HG03439 (cell line): ENCODE data around the gene IL5.
A peak's percentile ranks its signal among the peaks of the same experiment; 100 is the strongest.
"Not testable (repeated sequence)": the region's sequence is repeated elsewhere in the genome, so short reads cannot be mapped to it uniquely, and the experiment has no call there.

Source experiments
- ATAC-seq: cut with Tn5 transposase; IDR thresholded peaks from one replicate; pipeline ENCODE4 v1.9.1; 2021; ENCODE audit warnings: mild to moderate bottlenecking, moderate library complexity; ENCODE audit not compliant: unreplicated experiment

Gene IL5

DNA sequence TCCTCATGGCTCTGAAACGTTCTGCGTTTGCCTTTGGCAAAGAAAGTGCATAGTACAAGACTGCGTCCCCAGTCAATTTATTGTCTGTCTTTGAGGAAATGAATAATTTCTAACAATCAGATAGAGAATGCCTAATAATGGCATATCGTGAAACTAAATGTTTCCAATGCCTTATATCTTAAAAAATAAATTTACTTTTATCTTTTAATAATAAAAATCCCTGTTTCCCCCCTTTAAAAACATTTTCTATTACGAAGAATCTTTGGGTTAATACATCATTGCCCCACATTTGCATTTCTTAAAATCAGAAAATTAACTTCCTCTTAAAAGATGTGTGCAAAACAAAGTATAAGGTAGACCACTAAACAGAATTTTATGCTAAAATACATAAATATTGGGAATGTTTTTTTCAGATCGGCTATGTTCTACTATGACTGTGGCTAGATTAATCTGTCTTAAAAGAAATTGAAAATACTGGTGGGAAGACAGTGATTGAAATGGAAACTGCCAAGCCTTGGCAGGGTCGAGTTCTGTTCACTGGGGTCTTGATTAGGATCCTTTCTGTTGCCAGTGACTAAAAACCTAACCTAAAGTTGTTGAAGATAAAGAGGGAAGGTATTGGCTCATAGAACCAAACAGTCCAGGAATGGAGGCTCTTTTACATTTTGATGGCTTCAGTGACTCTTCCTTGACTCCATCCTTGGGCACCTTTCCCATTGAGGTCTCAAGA is at the start of gene IL5:
Gene IL5 (minus strand): TSS at position 51 of the 730 bp plus-strand sequence. CDS start 44 bp downstream, at position 7.
- ATAC-seq: no peak

DNA sequence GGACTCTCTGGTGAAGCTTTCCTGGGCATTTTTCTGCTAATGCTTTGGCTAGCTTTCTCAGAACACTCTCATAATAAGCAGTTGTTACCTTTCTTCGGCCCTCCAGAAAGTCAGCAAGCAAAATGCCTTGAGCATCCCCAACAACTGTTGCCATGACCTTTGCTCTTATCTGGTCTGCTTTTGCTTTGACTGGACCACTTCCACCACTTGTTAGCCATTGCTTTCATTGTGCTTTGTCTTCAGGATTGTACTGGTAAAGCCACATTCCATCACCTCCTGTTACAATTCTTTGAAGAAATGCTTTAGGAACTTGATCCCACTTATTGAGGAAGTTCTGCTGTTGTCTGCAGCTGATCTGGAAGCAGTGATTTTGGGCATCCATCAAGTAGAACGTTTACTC is 49.2 kb upstream of the IL5 start:
- ATAC-seq: no peak

DNA sequence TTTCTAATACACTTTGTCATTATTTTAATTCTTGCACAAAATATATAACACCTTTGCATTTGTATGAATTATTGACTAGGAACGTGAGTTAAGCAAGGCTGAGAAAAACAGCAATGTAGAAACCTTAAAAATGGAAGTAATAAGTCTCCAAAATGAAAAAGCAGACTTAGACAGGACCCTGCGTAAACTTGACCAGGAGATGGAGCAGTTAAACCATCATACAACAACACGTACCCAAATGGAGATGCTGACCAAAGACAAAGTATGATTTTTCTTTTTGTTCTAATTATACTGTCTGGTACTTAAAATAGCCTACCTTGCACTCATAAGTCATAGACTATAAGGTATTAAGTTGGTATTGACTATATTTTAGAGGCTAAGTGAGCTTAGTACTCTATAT is 47.8 kb upstream of the IL5 start:
- ATAC-seq: no peak

DNA sequence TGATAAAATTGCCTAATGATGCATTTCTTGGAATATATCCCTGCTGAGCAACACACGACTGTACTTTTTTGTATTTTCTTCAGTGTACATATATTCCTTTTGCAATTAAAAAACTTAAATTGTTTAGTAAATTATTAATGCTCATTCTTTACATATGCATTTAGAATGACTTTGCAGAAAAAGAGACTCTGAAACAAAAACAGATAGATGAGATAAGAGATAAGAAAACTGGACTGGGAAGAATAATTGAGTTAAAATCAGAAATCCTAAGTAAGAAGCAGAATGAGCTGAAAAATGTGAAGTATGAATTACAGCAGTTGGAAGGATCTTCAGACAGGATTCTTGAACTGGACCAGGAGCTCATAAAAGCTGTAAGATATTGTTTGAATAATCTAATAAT is 46.1 kb upstream of the IL5 start:
- ATAC-seq: no peak

DNA sequence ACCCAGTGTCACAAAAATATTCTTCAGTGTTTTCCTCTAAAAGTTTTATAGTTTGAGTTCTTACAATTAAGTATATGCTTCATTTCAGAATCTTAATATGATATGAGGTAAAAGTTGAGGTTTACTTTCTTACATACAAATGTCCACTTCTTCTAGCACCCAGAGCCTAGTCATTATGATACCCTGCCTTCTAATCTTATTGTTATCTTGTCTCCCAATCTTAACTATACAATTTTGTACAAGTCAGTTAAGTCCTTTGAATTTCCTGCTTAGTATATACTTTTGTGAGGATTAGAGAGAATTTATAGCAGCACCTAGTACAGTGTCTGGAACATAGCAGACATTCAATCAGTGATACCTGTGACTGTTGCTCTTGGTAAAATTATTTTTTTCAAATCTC is 42.7 kb upstream of the IL5 start:
- ATAC-seq: no peak

DNA sequence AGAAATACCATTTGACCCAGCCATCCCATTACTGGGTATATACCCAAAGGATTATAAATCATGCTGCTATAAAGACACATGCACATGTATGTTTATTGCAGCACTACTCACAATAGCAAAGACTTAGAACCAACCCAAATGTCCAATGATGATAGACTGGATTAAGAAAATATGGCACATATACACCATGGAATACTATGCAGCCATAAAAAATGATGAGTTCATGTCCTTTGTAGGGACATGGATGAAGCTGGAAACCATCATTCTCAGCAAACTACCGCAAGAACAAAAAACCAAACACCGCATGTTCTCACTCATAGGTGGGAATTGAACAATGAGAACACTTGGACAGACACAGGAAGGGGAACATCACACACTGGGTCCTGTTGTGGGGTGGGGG is 41.2 kb upstream of the IL5 start:
- not testable (repeated sequence) for ATAC-seq

DNA sequence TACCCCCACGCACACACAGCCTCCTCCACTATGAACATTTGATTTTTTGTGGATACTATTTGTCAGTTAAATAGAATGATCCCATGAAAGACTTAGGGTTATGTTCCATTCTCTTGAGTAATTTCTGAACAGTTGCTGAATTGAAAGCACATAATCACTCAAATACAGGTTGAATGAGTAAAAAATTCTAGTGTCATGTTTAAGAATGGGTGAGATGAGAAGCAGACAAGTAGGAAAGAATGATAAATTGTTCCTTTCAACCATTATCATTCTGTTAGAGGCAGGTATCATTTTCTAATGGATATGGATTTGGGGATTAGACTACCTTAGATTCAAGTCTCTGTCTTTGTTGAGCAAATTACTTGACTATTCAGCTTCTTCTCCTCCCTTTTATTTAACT is 32.8 kb upstream of the IL5 start:
- no peak for ATAC-seq

DNA sequence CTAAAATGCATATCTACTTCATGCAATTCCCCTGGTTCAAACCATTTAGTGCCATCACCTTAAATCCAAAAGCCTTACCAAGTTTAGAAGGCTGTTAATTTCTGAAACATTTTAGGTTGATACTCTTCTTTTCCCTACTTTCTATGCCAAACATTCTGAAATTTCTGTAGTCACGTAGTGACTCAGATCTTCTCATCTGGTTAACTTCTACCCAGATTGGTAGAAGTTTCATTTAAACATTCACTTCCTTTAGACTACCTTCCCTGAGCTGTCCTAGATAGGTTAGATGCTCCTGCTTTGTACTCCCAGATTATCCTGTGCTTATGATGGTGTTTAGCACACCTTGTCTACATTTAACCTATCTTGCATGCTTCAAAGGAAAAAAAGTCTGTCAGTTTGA is 23.3 kb upstream of the IL5 start:
- no peak for ATAC-seq

DNA sequence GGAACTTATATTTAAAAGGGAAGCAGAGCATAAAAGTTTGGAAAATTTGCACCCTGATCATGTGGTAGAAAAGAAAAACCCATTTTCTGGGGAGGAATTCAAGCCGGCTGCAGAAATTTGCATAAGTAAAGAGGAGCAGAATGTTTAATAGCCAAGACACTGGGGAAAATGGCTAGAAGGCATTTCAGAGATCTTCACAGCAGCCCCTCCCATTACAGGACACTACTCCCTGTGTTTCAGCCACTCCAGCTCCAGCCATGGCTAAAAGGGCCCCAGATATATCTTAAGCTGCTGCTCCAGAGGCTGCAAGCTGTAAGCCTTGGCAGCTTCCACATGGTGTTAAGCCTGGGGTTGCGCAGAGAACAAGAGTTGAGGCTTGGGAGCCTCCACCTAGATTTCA is 21.2 kb upstream of the IL5 start:
- ATAC-seq: not testable (repeated sequence)

DNA sequence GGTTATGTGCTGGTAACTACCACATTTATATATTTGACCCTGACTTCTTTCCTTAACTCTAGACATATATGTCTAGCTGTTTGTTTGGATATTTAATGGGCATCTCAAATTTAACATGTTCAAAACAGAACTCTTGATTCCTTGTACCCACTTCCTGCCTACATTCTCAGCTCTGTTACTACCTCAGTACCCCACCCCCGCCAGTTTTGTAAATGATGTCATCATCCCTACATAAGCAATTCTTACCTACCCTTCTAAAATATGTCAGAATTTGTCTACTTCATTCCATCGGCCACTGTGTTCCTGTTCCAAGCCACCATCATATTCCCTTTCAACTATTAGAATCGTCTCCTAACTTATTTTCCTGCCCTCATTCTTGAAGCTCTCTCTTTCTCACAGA is 18.3 kb upstream of the IL5 start:
- ATAC-seq: no peak

DNA sequence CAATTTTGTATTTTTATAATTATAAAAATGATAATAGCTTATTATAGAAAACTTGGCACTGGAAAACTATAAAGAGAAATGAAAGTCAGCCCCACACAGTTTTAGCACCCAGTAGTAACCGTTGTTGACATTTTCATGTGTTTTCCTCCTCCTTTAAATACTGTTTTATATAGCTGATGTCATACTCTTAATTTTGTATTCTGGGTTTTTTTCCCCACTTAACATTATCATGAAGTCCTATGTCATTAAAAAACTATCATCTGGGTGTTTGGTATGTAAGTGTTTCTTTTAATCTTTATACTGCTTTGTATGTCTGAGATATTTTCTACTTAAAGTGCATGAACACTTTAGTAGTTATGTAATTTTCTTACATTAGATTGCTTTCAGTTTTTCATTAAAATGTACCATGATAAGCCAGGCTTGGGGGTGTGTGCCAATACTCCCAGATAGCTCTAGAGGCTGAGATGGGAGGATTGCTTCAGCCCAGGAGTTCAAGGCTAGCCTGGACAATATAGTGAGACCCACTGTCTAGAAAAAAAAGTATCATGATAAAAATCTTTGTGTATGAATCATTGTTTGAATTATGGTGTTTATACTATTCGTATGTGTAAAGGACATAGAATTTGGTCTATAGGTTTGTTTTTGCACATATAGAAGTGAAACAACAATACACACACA is 16.2 kb upstream of the IL5 start:
- no peak for ATAC-seq

DNA sequence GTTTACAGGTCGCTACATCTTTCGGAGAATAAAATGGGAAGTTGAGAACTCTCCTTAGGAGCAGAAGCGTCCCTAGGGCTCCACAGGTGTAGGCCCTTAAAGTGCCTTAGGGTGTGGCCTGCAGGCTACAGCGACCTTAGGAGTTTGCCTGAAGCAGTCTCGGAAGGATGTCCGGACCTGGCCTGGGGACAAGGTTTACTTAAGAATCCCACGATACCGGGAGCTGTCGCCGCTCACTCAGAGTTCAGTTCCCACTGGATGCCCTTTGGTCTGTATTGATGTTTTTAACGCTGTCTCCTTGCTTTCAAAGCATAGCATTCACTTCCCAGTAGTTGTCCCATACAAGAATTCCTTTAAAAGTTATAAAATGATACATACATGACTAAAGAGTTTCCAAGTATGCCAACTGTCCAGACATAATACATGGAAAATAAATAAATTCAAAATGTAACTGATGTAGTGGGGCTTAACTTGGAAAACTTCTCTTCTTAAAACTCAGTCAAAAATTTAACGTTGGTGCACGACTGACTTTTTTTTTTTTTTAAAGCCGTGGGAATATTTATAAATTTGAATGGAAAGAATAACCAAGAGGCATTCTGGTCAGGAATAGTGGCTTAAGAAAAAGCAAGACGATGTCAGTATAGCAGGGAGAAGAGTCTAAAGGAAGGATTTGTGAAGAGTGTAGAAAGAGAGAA is 14.3 kb upstream of the IL5 start:
- peak; percentile 33 for ATAC-seq

DNA sequence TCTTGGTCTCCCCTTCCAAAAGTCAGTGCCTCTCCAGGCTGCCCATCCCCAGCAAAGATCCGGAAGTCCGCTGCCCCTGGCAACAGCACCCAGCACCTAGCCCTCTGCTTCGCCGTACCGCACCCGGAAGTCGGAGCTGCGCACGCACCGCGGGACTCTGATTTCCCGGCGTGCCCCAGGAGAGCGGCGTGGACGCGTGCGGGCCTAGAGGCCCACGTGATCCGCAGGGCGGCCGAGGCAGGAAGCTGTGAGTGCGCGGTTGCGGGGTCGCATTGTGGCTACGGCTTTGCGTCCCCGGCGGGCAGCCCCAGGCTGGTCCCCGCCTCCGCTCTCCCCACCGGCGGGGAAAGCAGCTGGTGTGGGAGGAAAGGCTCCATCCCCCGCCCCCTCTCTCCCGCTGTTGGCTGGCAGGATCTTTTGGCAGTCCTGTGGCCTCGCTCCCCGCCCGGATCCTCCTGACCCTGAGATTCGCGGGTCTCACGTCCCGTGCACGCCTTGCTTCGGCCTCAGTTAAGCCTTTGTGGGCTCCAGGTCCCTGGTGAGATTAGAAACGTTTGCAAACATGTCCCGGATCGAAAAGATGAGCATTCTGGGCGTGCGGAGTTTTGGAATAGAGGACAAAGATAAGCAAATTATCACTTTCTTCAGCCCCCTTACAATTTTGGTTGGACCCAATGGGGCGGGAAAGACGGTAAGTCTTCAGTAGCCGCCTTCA is 13.6 kb upstream of the IL5 start, which contains the start of gene RAD50:
Gene RAD50 (plus strand): TSS at position 215 of the 715 bp plus-strand sequence. CDS start 348 bp downstream, at position 563.
- ATAC-seq: peak; percentile 97

DNA sequence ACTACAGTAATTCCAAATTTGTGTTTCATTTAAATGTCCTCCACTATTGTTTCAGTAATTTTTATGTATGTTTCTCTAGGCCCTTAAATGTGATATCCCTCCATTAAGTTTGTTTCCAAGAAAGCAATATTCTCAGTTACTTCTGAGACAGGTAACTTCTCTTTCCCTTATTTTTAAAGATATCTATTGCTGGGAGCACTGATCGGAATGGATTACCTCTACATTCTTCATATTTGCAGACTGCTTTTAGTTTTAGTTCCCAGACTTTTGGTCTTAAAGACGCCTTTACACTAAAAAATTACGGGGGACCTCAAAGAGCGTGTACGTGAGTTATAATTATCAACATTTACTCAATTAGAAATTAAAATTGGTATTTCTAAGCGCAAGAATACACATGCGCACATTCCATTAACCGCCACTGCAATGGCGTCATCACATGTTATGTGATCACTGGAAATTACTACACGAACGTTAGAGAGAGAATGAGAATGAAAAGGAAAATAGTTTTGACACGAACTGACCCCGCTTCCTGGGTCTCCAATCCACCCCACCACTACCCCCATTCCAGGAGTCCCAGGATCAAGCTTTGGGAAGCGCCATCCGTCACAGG is 12.9 kb upstream of the IL5 start:
- ATAC-seq: peak; percentile 15

DNA sequence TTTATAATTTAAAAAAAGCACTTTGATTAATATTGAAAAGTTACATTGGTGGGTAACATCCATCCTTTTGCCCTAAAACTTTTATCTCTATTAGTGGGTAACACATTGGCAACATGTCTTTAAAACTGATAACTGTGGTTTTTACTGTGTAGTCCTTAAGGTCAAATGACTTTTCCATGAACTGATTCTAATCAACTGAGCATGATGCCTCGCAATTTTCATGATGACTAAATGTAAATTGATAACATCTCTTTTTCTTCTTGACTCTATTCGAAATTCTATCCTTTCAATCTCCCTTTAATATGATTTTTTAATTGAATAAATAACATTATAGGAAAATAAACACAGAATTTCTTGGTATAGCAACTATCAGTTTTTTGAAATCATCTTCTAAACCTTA is 6.3 kb upstream of the IL5 start:
- ATAC-seq: no peak

DNA sequence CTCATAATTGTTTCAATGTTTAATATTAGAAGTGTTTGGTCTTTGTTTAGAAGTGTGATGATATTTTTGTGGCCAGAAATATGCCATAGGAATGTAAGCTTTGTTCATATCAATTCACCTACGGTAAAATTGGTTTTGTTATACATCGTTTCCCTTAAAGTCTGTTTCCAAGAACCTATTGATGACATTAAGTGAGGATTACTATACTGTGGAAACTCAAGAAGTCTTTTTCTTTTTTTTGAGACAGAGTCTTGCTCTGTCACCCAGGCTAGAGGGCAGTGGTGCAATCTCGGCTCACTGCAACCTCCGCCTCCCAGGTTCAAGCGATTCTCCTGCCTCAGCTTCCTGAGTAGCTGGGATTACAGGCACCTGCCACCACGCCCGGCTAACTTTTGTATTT is 5.5 kb upstream of the IL5 start:
- ATAC-seq: not testable (repeated sequence)

DNA sequence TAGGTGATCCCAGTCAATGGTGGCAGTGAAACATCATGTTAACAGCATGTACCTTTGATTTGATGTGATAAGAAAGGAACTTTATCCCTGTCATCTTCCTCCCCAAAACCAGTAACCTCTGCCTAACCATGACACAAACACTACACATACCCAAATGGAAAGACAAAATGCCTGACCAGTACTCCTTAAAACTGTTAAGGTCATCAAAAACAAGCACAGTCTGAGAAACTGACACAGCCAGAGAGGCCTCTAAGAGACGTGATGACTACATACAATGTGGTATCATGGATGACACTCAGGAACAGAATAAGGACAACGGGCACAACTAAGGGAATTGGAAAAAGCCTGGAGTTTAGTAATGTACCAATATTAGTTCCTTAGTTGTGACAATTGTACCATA is 3.9 kb upstream of the IL5 start:
- no peak for ATAC-seq

DNA sequence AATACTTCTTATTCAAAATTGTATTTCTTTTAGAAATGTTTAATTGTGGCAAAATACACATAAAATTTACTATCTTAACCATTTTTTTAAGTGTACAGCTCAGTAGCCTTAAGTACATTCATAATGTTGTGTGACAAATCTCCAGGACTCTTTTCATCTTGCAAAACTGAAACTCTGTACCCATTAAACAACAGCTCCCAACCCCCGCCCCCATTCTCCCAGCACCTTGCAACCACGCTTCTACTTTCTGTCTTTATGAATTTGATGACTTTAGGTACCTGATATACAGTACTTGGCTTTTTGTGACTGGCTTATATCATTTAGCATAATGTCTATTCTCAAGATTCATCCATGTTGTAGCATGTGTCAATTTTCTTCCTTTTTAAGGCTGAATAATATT is 2.8 kb upstream of the IL5 start:
- no peak for ATAC-seq

DNA sequence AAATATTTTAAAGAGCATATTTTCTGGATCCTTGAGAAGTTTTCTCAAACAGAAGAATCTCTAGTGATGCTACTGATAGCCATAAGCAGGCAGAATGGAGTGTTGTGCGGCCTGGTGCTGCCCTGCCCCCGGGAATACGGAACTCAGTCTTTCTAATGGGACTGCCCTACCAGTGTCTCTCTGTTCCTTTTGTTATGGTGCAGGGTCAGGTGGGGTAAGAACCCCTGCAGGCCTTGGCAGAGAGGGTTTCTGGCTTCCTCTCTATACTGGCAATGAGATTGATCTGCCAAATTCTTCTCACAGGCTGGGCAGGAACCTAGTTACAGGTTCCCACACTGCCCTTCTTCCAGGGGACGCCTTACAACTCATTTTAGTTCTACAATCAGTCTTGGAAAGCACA is 2.6 kb downstream of the IL5 start:
- no peak for ATAC-seq

DNA sequence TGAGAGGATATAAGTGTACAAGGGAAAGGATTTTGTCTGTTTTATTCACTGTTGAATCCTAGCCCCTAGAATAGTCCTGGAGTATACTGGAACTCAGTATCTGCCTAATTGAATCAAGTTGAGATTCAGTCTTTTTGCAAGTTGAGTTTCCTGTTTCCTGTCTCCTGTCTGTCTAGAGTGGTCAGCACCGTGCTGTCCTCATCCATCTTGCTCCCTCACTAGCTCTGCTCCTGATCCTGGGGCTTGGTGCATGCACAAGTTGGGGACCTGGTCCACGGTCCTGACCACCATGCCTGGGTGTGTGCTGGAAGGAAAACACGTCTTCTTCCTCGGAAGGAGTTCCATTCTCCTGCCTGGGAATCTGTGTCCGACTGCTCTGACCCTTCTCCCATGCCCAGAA is 3.2 kb downstream of the IL5 start:
- ATAC-seq: no peak

DNA sequence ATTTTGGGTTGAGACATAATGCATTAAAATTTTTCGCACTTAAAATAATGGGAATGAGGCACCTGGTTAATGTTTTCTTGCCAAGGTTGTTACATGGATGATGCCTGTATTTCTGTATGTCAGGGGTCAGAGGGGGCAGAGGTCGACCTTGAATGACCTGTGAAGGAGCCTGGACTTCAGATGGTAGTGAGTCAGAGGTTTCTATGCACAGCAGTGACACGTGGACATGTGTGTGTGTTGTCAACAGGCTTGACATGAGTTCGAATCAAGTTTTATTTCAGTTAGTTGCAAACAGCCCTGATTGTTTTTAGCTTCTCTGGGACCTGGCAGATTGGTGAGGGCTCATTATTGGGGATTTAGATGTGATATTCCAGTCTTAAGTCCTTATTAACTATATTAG is 3.6 kb downstream of the IL5 start:
- no peak for ATAC-seq
